Stimulated activated naive CD8-positive, alpha-beta T cell treated with anti-CD3 and anti-CD28 coated beads, Interleukin-15, Interleukin-2, amounts not matched to agents 100 ng/mL and 50 ng/mL, for 24 hours (primary cell): ENCODE results near the gene KCTD2.
A peak's percentile ranks its signal among the peaks of the same experiment; 100 is the strongest.
"Not testable (repeated sequence)": the region's sequence is repeated elsewhere in the genome, so short reads cannot be mapped to it uniquely, and the experiment has no call there.

Experiments used
- H3K27ac Mint-ChIP-seq: one replicate; pipeline ENCODE4 v1.8.0; 2021; ENCODE audit warnings: mild to moderate bottlenecking, mixed read lengths
- H3K27me3 Mint-ChIP-seq: one replicate; pipeline ENCODE4 v1.8.0; 2021; ENCODE audit warnings: mixed read lengths
- H3K36me3 Mint-ChIP-seq: one replicate; pipeline ENCODE4 v1.8.0; 2021; ENCODE audit warnings: low read depth, mixed read lengths
- H3K4me1 Mint-ChIP-seq: one replicate; pipeline ENCODE4 v1.8.0; 2021; ENCODE audit warnings: low read depth, mixed read lengths
- H3K4me3 Mint-ChIP-seq: one replicate; pipeline ENCODE4 v1.8.0; 2021; ENCODE audit warnings: mild to moderate bottlenecking, mixed read lengths
- H3K9me3 Mint-ChIP-seq: one replicate; pipeline ENCODE4 v1.8.0; 2021; ENCODE audit warnings: mixed read lengths

KCTD2 gene

GRCh38 chr17:75033346-75034235 lies 13.4 kb upstream of the KCTD2 start:
- Mint-ChIP-seq H3K27ac (peak overlapping the region; percentile 97), H3K36me3 (peaks cover 10% of the 10 kb centered on the region), H3K27me3 (peaks cover 5% of the 10 kb centered on the region), H3K4me1 (peaks cover 59% of the 10 kb centered on the region), H3K4me3 (peak overlapping the region; percentile 96), H3K9me3 (peaks cover 5% of the 10 kb centered on the region)

GRCh38 chr17:75034236-75034908 lies 12.7 kb upstream of the KCTD2 start:
- Mint-ChIP-seq H3K4me1 (peaks cover 63% of the 10 kb centered on the region), H3K27ac (peak overlapping the region; percentile 97), H3K9me3 (peaks cover 5% of the 10 kb centered on the region)

GRCh38 chr17:75036643-75037268 lies 10.3 kb upstream of the KCTD2 start:
- peaks cover 34% of the 10 kb centered on the region for H3K36me3 Mint-ChIP-seq
- peak overlapping the region; percentile 63 for H3K4me3 Mint-ChIP-seq
- peaks cover 5% of the 10 kb centered on the region for H3K27me3 Mint-ChIP-seq
- H3K27ac Mint-ChIP-seq: peak overlapping the region; percentile 60
- H3K9me3 Mint-ChIP-seq: no peaks in the 10 kb centered on the region
- peaks cover 57% of the 10 kb centered on the region for H3K4me1 Mint-ChIP-seq

More at GRCh38 chr17:75034236-75034908, 12.7 kb upstream of the KCTD2 start:
- Mint-ChIP-seq H3K4me3 (peak overlapping the region; percentile 96), H3K27me3 (peaks cover 5% of the 10 kb centered on the region), H3K36me3 (peaks cover 14% of the 10 kb centered on the region)

- peaks cover 38% of the 10 kb centered on the region for H3K4me1 Mint-ChIP-seq
- H3K9me3 Mint-ChIP-seq: no peaks in the 10 kb centered on the region
- H3K27me3 Mint-ChIP-seq: peaks cover 5% of the 10 kb centered on the region
- peaks cover 41% of the 10 kb centered on the region for H3K36me3 Mint-ChIP-seq
- H3K27ac Mint-ChIP-seq: no peak overlapping the region
- H3K4me3 Mint-ChIP-seq: no peak overlapping the region
These were observed 7.8 kb upstream of the KCTD2 start for GRCh38 chr17:75039238-75039637.

GRCh38 chr17:75041656-75042280 lies 5.3 kb upstream of the KCTD2 start:
- Mint-ChIP-seq H3K4me3 (no peak overlapping the region), H3K4me1 (peaks cover 34% of the 10 kb centered on the region), H3K27ac (no peak overlapping the region), H3K9me3 (no peaks in the 10 kb centered on the region), H3K27me3 (no peaks in the 10 kb centered on the region), H3K36me3 (peaks cover 36% of the 10 kb centered on the region)

- H3K27ac Mint-ChIP-seq, H3K4me3 Mint-ChIP-seq, H3K27me3 Mint-ChIP-seq, H3K9me3 Mint-ChIP-seq: not testable (repeated sequence)
- Mint-ChIP-seq H3K36me3 (peaks cover 30% of the 10 kb centered on the region), H3K4me1 (peaks cover 38% of the 10 kb centered on the region)
These were observed 3.2 kb upstream of the KCTD2 start for GRCh38 chr17:75043789-75044188.

GRCh38 chr17:75044716-75045115 lies 2.3 kb upstream of the KCTD2 start:
- H3K4me3 Mint-ChIP-seq: peak overlapping the region; percentile 20
- H3K4me1 Mint-ChIP-seq: peaks cover 41% of the 10 kb centered on the region
- no peak overlapping the region for H3K27ac Mint-ChIP-seq
- no peaks in the 10 kb centered on the region for H3K9me3 Mint-ChIP-seq
- H3K27me3 Mint-ChIP-seq: no peaks in the 10 kb centered on the region
- peaks cover 24% of the 10 kb centered on the region for H3K36me3 Mint-ChIP-seq

- H3K9me3 Mint-ChIP-seq, H3K27me3 Mint-ChIP-seq: not testable (repeated sequence)
- Mint-ChIP-seq H3K27ac (peak overlapping the region; percentile 90), H3K4me3 (peak overlapping the region; percentile 98), H3K36me3 (peaks cover 13% of the 10 kb centered on the region), H3K4me1 (peaks cover 41% of the 10 kb centered on the region)
These were observed 1.0 kb upstream of the KCTD2 start for GRCh38 chr17:75045946-75046406.

- peaks cover 41% of the 10 kb centered on the region for H3K4me1 Mint-ChIP-seq
- peaks cover 9% of the 10 kb centered on the region for H3K36me3 Mint-ChIP-seq
- no peaks in the 10 kb centered on the region for H3K9me3 Mint-ChIP-seq
- H3K27ac Mint-ChIP-seq: peak overlapping the region; percentile 86
- no peaks in the 10 kb centered on the region for H3K27me3 Mint-ChIP-seq
- peak overlapping the region; percentile 86 for H3K4me3 Mint-ChIP-seq
These were observed 523 bp downstream of the KCTD2 start for GRCh38 chr17:75047398-75048098.

GRCh38 chr17:75048249-75048878 lies 1.3 kb downstream of the KCTD2 start:
- H3K9me3 Mint-ChIP-seq: no peaks in the 10 kb centered on the region
- no peaks in the 10 kb centered on the region for H3K27me3 Mint-ChIP-seq
- peaks cover 41% of the 10 kb centered on the region for H3K4me1 Mint-ChIP-seq
- H3K4me3 Mint-ChIP-seq: peak overlapping the region; percentile 86
- peaks cover 17% of the 10 kb centered on the region for H3K36me3 Mint-ChIP-seq
- H3K27ac Mint-ChIP-seq: no peak overlapping the region

- H3K9me3 Mint-ChIP-seq: no peaks in the 10 kb centered on the region
- H3K36me3 Mint-ChIP-seq: peaks cover 21% of the 10 kb centered on the region
- peaks cover 41% of the 10 kb centered on the region for H3K4me1 Mint-ChIP-seq
- H3K4me3 Mint-ChIP-seq: no peak overlapping the region
- H3K27ac Mint-ChIP-seq: no peak overlapping the region
- no peaks in the 10 kb centered on the region for H3K27me3 Mint-ChIP-seq
These were observed 2.0 kb downstream of the KCTD2 start for GRCh38 chr17:75049057-75049456.

- Mint-ChIP-seq H3K27me3 (no peaks in the 10 kb centered on the region), H3K36me3 (peaks cover 23% of the 10 kb centered on the region), H3K9me3 (no peaks in the 10 kb centered on the region), H3K4me3 (no peak overlapping the region), H3K4me1 (peaks cover 38% of the 10 kb centered on the region), H3K27ac (no peak overlapping the region)
These were observed 2.7 kb downstream of the KCTD2 start for GRCh38 chr17:75049706-75050105.

GRCh38 chr17:75051941-75052340 lies 4.9 kb downstream of the KCTD2 start:
- no peaks in the 10 kb centered on the region for H3K9me3 Mint-ChIP-seq
- H3K27ac Mint-ChIP-seq: no peak overlapping the region
- H3K36me3 Mint-ChIP-seq: peaks cover 33% of the 10 kb centered on the region
- no peaks in the 10 kb centered on the region for H3K27me3 Mint-ChIP-seq
- peaks cover 20% of the 10 kb centered on the region for H3K4me1 Mint-ChIP-seq
- H3K4me3 Mint-ChIP-seq: no peak overlapping the region
